Neural progenitor cell (in vitro differentiated cells): Measurements from ENCODE around the gene GAS2. TPM values are rescaled to one million over a fixed set of nuclear protein-coding genes. Genes with fewer than 3 reads are reported as not detected.

Source experiments
- DNase-seq: peaks from one replicate; pipeline ENCODE4 v3.0.0-alpha.2; 2016; ENCODE audit warnings: low spot score
- H2AFZ ChIP-seq: fragments of 200-600 bp; sonication (generic); replicated peaks from 2 replicates; pipeline ENCODE4 v1.6.1; 2016; ENCODE audit warnings: antibody characterized with exemption
- H3F3A ChIP-seq: fragments of 200-600 bp; sonication (generic); 2 replicates; pipeline ENCODE4 v1.6.1; 2016; ENCODE audit warnings: antibody characterized with exemption, low read depth
- H3K27ac ChIP-seq: fragments of 200-600 bp; sonication (generic); 2 replicates; pipeline ENCODE4 v1.5.1; 2016; ENCODE audit warnings: mild to moderate bottlenecking
- H3K27me3 ChIP-seq: fragments of 200-600 bp; sonication (generic); 2 replicates; pipeline ENCODE4 v1.6.1; 2016; ENCODE audit warnings: mild to moderate bottlenecking, moderate library complexity
- H3K36me3 ChIP-seq: fragments of 200-600 bp; sonication (generic); 2 replicates; pipeline ENCODE4 v1.5.1; 2016
- H3K4me1 ChIP-seq: fragments of 200-600 bp; sonication (generic); 2 replicates; pipeline ENCODE4 v1.6.1; 2016; ENCODE audit warnings: mixed run types
- H3K4me2 ChIP-seq: fragments of 200-600 bp; sonication (generic); 2 replicates; pipeline ENCODE4 v1.6.1; 2016
- H3K4me3 ChIP-seq: fragments of 200-600 bp; sonication (generic); 2 replicates; pipeline ENCODE4 v1.5.1; 2016
- H3K79me2 ChIP-seq: fragments of 200-600 bp; sonication (generic); 2 replicates; pipeline ENCODE4 v1.6.1; 2016; ENCODE audit warnings: low read depth
- H3K9ac ChIP-seq: fragments of 200-600 bp; sonication (generic); 2 replicates; pipeline ENCODE4 v1.6.1; 2016
- H3K9me3 ChIP-seq: fragments of 200-600 bp; sonication (generic); 2 replicates; pipeline ENCODE4 v1.5.1; 2016; ENCODE audit warnings: low read depth
- H4K20me1 ChIP-seq: fragments of 200-600 bp; sonication (generic); 2 replicates; pipeline ENCODE4 v1.6.1; 2016; ENCODE audit warnings: low read depth
- H3K27ac Mint-ChIP-seq: 3 replicates; pipeline ENCODE4 v1.8.0; 2021; ENCODE audit warnings: mixed read lengths
- H3K27me3 Mint-ChIP-seq: 2 replicates; pipeline ENCODE4 v1.8.0; 2022; ENCODE audit warnings: low read depth, mild to moderate bottlenecking, inconsistent platforms, moderate library complexity, mixed read lengths; ENCODE audit not compliant: insufficient read depth
- H3K36me3 Mint-ChIP-seq: 3 replicates; pipeline ENCODE4 v1.8.0; 2021; ENCODE audit warnings: mixed read lengths
- H3K4me1 Mint-ChIP-seq: 3 replicates; pipeline ENCODE4 v1.8.0; 2021; ENCODE audit warnings: mixed read lengths
- H3K4me3 Mint-ChIP-seq: 3 replicates; pipeline ENCODE4 v1.8.0; 2021; ENCODE audit warnings: mild to moderate bottlenecking, moderate library complexity, mixed read lengths
- H3K9me3 Mint-ChIP-seq: 3 replicates; pipeline ENCODE4 v1.8.0; 2020; ENCODE audit warnings: mixed read lengths
- CTCF ChIP-seq: fragments of 200-600 bp; sonication (generic); IDR thresholded peaks from 2 replicates; pipeline ENCODE4 v1.5.1; 2017; ENCODE audit warnings: antibody characterized with exemption, mild to moderate bottlenecking
- EZH2 ChIP-seq: fragments of 200-600 bp; sonication (generic); IDR thresholded peaks from 2 replicates; pipeline ENCODE4 v1.6.1; 2017; ENCODE audit warnings: antibody characterized with exemption, mild to moderate bottlenecking, moderate library complexity
- EZH2phosphoT487 ChIP-seq: fragments of 200-600 bp; sonication (generic); IDR thresholded peaks from 2 replicates; pipeline ENCODE4 v1.6.1; 2017; ENCODE audit warnings: antibody characterized with exemption
- total RNA-seq: library from RNA; depleted of rRNA; stranded (reverse); fragments of >200 nt; gene quantifications from 2 replicates; pipeline ENCODE4 v1.2.3, GENCODE V29; 2015; ENCODE audit warnings: low replicate concordance

GAS2 gene
- total RNA-seq, 1 donor from 2014 or later: 6.4 TPM

GRCh38 chr11:22671751-22672150 lies 5.3 kb downstream of the GAS2 start:
- peaks cover 9% of the 10 kb centered on the region for H3K4me1 ChIP-seq
- no peak for TF ChIP-seq EZH2
- TF ChIP-seq EZH2phosphoT487: no peak
- no peak for TF ChIP-seq CTCF
- no peaks in the 10 kb centered on the region for H3K36me3 ChIP-seq
- H3K9me3 ChIP-seq: no peaks in the 10 kb centered on the region
- Mint-ChIP-seq H3K4me1 (peaks cover 8% of the 10 kb centered on the region), H3K9me3 (no peaks in the 10 kb centered on the region), H3K27ac (no peak overlapping the region), H3K27me3 (no peaks in the 10 kb centered on the region), H3K4me3 (no peak overlapping the region), H3K36me3 (no peaks in the 10 kb centered on the region)
- peaks cover 9% of the 10 kb centered on the region for H3F3A ChIP-seq
- H3K27ac ChIP-seq: no peak overlapping the region
- H2AFZ ChIP-seq: no peak overlapping the region
- peaks cover 44% of the 10 kb centered on the region for H3K27me3 ChIP-seq
- no peak overlapping the region for H3K9ac ChIP-seq
- H3K79me2 ChIP-seq: no peaks in the 10 kb centered on the region
- H3K4me3 ChIP-seq: no peak overlapping the region
- no peak overlapping the region for H3K4me2 ChIP-seq
- no peak for DNase-seq
- H4K20me1 ChIP-seq: no peaks in the 10 kb centered on the region

- H3K79me2 ChIP-seq: no peaks in the 10 kb centered on the region
- no peak overlapping the region for H3K27ac ChIP-seq
- H3K9me3 ChIP-seq: no peaks in the 10 kb centered on the region
- H4K20me1 ChIP-seq: no peaks in the 10 kb centered on the region
- no peaks in the 10 kb centered on the region for H3K36me3 Mint-ChIP-seq
- H3K9me3 Mint-ChIP-seq: no peaks in the 10 kb centered on the region
- TF ChIP-seq EZH2phosphoT487 (no peak), EZH2 (no peak), CTCF (no peak)
- H3K9ac ChIP-seq: no peak overlapping the region
- H3K27ac Mint-ChIP-seq: no peak overlapping the region
- no peaks in the 10 kb centered on the region for H3K4me1 Mint-ChIP-seq
- H3K4me1 ChIP-seq: no peaks in the 10 kb centered on the region
- no peak overlapping the region for H3K4me3 ChIP-seq
- H3K36me3 ChIP-seq: no peaks in the 10 kb centered on the region
- no peak overlapping the region for H3K4me3 Mint-ChIP-seq
- H3F3A ChIP-seq: no peaks in the 10 kb centered on the region
- H3K27me3 ChIP-seq: peaks cover 15% of the 10 kb centered on the region
- no peak for DNase-seq
- H3K27me3 Mint-ChIP-seq: no peaks in the 10 kb centered on the region
- H2AFZ ChIP-seq: no peak overlapping the region
- H3K4me2 ChIP-seq: no peak overlapping the region
Measured at GRCh38 chr11:22674470-22675439, 8.3 kb downstream of the GAS2 start.

- Histone ChIP-seq H3F3A (no peaks in the 10 kb centered on the region), H3K4me3 (no peak overlapping the region), H3K4me2 (no peak overlapping the region), H3K27me3 (no peaks in the 10 kb centered on the region), H3K9ac (no peak overlapping the region), H3K27ac (no peak overlapping the region), H3K4me1 (no peaks in the 10 kb centered on the region), H2AFZ (no peak overlapping the region), H3K36me3 (no peaks in the 10 kb centered on the region), H4K20me1 (no peaks in the 10 kb centered on the region), H3K9me3 (no peaks in the 10 kb centered on the region), H3K79me2 (no peaks in the 10 kb centered on the region)
- H3K9me3 Mint-ChIP-seq: no peaks in the 10 kb centered on the region
- DNase-seq: no peak
- no peak overlapping the region for H3K27ac Mint-ChIP-seq
- H3K4me3 Mint-ChIP-seq: no peak overlapping the region
- no peaks in the 10 kb centered on the region for H3K36me3 Mint-ChIP-seq
- H3K27me3 Mint-ChIP-seq: no peaks in the 10 kb centered on the region
- H3K4me1 Mint-ChIP-seq: no peaks in the 10 kb centered on the region
- no peak for TF ChIP-seq EZH2phosphoT487
- TF ChIP-seq EZH2: no peak
- TF ChIP-seq CTCF: no peak
Measured at GRCh38 chr11:22677153-22677903, 10.9 kb downstream of the GAS2 start.
